HL-60/S4 treated with phorbol 12-myristate 13-acetate at 8.2 ng/mL for 4 days and 3 days (cell line): ENCODE results near the gene MB21D2.
"Not testable (repeated sequence)": the region's sequence is repeated elsewhere in the genome, so short reads cannot be mapped to it uniquely, and the experiment has no call there.

ENCODE experiments used
- in situ Hi-C: fragments of 300-500 bp; cut with MboI; formaldehyde crosslinking; loops from 2 replicates; pipeline ENCODE4 v1.15.0; 2022; ENCODE audit warnings: low sequenced_read_pairs

MB21D2 gene

DNA sequence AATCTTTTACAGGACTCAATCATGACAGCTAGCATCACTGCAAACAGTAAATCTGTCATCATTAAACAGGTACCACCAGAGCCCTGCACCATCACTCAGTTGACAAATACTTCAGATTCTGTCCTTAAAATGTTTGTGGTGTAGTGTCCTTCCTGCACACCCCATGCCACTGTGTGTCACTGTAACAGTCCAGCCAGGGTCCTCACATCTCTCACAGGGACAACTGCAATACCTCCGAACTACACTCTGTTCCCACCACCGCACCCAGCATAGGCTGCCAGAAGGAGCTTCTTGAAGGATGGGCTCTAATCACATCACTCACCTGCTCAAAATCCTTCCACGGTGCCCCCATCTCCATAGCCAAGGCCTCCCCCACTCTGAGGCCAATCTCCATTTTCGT is 100.2 kb downstream of the MB21D2 start:
- in situ Hi-C loops = loop anchor here (25.0 kb wide), 2 partner anchors 220 to 745 kb away; partner anchors contain the start of gene ATP13A4

DNA sequence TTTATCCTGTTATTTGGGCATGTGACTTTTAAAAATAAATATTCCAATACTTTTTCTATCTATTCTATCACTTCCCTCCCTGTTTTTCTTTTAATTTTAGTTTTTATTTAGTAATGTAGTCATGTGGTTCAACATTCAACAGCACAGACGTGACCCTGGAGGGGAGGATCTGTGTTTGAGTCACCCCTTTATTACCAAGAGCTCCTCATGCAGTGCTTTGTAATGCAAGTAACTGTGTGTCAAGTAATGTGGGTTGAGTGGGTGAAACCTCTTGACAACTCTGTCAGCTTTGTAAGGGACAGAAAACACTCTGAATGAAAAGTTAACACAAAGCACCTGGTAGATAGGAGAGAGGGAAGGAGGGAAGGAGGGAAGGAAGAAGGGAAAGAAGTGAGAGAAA is 100.6 kb downstream of the MB21D2 start:
- in situ Hi-C loops = loop anchor here (25.0 kb wide), 2 partner anchors 220 to 745 kb away; partner anchors contain the start of gene ATP13A4

DNA sequence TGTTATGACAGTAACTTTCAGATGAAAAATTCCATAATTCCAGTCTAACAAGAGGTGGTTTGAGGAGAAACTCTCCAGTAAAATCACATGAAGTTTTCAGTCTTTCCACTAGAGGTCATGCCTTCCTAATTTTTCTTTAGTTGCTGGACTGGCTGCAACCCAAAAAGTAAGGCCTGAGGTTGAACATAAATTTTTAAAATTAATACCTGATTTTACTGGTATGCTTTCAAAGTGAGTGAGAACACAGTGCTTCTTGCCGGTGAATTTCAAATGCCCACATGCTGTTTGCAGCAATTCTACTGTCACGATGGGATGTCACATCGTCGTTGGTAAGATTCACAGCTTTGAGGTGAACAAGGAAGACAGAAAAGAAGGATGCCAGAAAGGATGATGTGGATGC is 101.3 kb downstream of the MB21D2 start:
- in situ Hi-C loops = loop anchor here (25.0 kb wide), 2 partner anchors 221 to 746 kb away; partner anchors contain the start of gene ATP13A4

DNA sequence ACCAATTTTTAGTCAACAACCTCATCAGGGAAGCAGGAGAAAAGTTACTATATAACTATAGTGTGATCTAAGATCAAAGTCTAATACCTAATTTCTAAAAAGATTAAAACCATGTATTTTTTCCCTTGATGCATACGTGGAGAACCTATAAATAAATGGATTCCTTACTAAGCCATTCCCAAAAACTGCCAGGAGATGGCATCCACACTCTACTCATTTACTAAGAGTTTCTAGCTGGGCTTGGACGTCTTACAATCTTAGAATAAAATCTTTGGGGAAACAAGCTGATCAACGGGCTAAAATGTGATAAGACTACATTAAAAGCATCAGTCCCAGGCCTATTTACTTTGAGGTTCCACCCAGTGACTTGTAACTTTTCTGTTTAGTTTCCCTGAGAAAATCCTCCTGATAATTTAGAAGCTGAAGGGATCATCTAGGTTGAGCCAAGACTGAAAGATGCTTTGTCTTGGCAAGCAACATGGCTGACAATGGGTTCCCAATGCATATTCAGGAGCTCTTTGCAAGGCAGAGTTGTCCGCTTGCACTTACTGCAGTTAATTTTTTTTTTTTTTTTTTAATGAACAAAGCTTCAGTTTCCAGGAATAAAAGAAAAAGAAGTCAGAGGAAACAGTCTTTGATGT is 104.8 kb downstream of the MB21D2 start:
- in situ Hi-C loops = loop anchor here (25.0 kb wide), 2 partner anchors 224 to 749 kb away; partner anchors contain the start of gene ATP13A4

DNA sequence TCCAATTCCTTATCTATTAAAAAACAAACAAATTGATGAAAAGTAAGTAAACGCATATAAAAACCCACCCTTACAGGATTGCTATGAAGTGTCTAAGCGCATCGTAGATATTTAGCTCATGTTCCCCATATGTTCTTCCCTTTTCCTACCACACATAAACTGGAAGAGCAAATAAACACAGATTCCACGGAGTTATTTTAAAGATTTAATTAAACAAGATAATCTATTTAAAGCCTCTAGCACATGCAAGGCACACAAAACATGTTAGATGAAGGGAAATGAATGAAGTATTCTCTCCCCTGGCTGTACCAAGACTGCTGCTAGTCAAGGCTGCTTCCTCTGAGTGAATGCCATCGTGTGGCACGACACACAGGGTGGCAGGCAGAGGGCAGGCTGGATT is 111.9 kb downstream of the MB21D2 start:
- in situ Hi-C loops = loop anchor here (25.0 kb wide), 2 partner anchors 232 to 757 kb away; partner anchors contain the start of gene ATP13A4

DNA sequence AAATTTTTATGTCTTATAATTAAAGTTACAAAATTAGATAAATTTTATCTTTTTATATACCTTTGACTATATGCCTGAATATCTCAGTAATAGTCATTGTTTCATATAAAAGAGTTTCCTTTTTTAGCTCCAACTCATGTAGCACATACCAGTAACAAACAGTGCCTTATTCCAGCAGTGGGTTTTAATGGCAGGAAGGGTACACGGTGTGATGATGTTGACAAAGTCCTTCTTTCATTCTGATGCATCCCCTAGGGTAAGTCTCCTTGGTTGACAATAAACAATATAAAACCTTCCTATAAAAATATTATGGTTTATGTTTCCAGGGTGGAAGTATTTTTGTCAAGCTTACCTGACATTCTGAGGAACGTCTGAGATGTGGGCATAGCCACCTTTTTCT is 113.2 kb downstream of the MB21D2 start:
- in situ Hi-C loops = loop anchor here (25.0 kb wide), 2 partner anchors 233 to 758 kb away; partner anchors contain the start of gene ATP13A4

DNA sequence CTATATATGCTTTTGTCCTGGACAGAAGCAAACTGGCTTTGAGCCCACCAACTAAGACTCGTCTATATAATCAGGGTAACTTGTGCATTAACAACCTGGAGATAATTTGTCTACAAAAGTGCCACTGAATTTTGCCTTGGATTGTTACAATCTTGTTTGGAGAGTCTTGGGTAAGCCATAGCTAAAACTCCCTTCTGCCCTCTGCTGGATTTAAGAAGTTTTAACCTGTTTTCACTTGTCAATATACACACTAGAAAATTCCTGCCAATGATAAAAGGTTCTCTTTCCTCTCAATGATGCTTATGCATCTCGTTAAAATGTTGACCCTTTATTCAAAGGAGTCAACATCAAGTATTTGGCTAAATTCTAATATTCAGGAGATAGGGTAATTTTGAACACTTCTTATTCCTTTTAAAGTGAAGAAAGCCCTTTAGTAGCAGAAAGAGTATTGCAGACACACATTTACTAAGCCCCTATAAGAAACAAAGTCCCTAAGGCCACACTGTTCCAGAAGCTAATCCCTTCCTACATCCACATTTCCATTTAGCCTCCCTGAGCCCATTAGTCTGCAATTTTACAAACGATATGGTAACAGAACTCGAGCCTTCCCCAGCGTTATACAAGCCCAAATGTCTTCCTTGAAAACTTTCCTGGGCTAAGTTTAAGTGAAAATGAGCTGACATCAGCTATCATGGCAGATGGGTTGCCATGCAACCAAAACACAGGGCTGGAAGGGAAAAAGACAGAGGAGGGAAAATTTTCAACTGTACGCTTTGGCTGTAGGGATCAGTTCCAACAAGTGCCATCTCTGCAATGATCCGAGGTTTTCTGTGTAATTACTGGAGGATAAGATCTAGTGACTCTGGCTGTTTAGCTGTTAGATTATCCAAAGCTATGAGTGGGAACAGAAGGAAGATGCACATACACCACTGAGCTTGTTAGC is 114.4 kb downstream of the MB21D2 start:
- in situ Hi-C loops = loop anchor here (25.0 kb wide), 2 partner anchors 234 to 759 kb away; partner anchors contain the start of gene ATP13A4

DNA sequence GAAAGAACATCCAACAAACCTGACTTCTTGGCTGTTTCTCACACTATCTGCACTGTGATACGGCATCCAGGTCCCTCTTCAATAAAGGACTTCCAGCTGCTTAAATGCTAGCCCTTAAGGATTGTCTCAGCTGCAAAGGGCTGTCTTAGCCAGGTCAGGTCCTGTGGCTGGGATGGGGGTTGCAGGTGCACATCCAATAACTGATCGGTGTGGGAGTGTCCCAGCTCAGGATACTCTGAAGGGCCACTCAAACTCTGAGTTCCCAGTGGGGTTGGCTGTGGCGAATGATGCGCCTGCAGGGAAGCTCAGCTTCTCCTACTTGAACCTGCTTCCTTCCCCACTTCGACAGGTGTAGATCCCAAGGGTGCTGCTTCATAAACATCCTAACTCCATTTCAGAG is 115.7 kb downstream of the MB21D2 start:
- in situ Hi-C loops = loop anchor here (25.0 kb wide), 2 partner anchors 235 to 760 kb away; partner anchors contain the start of gene ATP13A4

DNA sequence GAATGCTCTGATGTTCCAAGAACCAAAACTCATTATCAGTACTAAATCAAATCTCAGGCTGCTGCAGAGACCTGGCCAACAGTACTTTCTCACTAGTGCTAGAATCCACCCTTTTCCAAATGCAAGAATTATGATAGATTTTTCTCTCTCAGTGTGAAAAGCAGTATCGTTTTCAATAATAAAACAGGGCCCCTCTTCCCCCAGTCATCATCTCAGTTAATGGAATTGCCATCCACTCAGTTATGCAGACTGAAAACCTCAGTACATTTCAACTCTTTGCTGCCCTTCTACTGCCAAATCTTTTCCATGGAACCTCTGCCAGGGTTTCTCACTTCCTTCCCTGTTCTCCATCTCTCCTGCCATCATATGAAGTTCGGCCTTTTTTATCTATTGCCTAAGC is 117.9 kb downstream of the MB21D2 start:
- in situ Hi-C loops = loop anchor here (25.0 kb wide), 2 partner anchors 238 to 763 kb away; partner anchors contain the start of gene ATP13A4

DNA sequence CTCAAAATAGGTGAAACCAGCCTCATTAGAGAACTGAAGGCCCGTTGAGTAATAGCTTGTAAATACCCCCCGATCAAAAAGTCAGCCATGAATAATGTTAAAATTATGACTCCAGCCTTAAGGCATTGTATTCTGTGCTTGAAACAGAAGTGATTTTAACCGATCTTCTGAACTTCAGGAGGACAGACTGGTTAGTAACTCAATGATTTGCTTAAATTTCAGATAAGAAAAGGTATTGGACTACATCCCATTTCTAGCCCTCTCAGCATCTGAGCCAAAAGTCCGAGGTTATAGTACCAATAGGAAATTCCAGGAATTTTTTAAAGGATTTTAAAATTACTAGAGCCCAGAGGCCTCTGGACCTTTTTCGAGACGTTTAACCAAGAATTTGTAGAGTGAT is 122.6 kb downstream of the MB21D2 start:
- in situ Hi-C loops = no loop called here

DNA sequence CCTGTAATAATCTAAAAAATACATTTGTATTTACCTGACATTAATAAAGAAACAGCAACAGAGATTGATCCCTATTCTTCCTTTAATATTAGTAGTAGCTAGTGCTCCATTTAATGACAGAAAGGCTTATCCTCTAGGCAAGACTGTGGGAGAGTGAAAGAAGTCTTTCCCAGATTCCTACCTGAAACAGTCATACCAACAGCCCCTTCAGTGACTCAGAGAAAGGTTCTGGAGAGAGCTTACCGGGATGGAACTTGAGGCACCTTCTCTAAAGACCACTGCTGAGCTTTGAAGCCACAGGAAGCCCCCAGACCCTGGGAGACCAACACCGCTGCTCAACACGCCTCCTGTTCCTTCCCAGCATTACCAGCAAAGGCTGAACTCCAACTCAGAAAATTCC is 123.4 kb downstream of the MB21D2 start:
- in situ Hi-C loops = no loop called here

DNA sequence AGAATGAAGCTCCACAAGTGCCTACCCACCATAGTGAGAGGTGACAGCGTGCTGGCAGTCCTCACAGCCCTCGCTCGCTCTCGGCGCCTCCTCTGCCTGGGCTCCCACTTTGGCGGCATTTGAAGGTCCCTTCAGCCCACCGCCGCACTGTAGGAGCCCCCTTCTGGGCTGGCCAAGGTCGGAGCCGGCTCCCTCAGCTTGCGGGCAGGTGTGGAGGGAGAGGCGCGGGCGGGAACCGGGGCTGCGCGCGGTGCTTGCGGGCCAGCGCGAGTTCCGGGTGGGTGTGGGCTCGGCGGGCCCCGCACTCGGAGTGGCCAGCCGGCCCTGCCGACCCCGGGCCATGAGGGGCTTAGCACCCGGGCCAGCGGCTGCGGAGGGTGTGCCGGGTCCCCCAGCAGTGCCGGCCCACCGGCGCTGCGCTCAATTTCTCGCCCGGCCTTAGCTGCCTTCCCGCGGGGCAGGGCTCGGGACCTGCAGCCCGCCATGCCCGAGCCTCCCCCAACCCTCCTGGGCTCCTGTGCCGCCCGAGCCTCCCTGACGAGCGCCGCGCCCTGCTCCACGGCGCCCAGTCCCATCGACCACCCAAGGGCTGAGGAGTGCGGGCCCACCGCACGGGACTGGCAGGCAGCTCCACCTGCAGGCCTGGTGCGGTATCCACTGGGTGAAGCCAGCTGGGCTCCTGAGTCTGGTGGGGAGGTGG is 128.7 kb downstream of the MB21D2 start:
- in situ Hi-C loops = not testable (repeated sequence)

DNA sequence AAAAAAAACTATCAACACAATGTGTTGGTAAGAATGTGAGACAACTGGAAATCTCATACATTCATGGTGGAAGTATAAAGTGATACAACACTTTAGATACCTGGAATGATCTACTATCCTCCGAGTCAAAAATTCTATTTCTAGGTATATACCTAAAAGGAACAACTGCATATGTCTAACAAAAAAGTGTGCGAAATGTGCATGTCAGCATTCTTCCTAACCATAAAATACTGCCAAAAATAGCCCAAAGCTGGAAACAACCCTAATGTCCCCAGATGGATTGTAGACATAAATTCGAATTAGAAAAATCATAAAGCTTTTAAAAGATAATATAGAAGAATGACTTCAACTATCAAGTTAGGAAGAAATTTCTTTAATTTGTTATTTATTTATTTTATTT is 139.1 kb downstream of the MB21D2 start:
- in situ Hi-C loops = no loop called here

DNA sequence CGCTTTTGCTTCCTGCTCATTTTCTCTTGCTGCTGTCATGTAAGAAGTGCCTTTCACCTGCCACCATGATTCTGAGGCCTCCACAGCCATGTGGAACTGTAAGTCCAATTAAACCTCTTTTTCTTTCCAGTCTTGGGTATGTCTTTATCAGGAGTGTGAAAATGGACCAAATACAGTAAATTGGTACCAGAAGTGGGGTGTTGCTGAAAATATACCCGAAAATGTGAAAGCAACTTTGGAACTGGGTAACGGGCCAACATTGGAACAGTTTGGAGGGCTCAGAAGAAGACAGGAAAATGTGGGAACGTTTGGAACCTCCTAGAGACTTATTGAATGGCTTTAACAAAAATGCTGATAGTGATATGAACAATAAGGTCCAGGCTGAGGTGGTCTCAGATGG is 143.3 kb downstream of the MB21D2 start:
- in situ Hi-C loops = not testable (repeated sequence)

DNA sequence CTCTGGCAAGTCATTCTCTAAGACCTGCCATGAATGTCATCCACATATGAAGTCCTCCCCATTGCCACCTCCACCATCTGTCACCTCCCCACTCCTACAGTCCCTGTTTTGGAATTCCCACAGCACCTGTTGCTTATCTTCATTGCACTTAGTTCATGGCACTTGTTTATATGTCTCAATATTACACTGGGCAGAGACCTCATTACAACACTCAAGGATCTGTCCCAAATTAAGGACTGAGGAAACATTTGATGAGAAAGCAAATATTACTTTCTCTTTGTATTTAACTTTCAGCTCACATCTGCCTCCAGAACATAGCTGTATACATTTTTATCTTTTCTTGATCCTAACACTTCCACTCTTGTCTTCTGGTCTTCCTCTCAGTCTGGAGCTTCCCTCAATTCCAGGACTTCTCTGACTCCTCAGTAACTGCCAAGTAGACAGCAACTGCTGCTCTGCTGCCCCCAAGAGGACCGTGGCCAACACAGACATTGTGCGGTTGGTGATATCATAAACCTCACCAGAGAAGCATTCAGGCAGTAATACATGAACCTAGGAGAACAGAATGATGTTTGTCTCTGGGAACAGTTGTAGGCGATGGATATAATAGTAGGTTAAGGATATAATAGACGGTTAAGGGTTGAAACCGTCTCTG is 145.3 kb downstream of the MB21D2 start:
- in situ Hi-C loops = no loop called here

DNA sequence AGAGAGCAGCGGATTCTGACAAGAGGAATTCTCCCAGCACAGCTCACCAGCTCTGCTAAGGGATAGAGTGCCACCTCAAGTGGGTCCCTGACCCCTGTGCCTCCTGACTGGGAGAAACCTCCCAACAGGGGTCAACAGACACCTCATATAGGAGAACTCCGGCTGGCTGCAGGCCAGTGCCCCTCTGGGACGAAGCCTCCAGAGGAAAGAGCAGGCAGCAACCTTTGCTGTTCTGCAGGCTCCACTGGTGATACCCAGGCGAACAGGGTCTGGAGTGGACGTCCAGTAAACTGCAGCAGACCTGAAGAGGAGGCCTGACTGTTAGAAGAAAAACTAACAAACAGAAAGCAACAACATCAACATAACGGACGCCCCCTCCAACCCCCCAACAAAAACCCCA is 159.0 kb downstream of the MB21D2 start:
- in situ Hi-C loops = no loop called here

DNA sequence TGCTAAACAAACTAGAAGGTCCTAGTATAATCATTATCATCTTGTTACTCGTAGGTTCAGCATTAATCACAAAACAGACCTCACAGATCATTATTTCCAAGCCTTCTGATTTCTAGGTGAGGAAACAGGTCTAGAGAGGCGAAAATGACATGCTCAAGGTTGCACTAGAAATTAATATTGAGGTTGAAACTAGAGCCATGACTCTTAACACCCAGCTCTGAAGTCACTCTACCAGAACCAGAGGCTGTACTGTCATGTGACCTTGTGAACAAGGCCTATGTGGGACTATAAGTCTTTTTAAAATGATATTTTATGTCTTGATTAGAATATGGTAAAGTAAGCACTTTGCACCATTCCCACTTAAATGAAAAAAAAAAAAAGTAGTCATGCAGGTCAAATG is 166.5 kb downstream of the MB21D2 start:
- in situ Hi-C loops = no loop called here

DNA sequence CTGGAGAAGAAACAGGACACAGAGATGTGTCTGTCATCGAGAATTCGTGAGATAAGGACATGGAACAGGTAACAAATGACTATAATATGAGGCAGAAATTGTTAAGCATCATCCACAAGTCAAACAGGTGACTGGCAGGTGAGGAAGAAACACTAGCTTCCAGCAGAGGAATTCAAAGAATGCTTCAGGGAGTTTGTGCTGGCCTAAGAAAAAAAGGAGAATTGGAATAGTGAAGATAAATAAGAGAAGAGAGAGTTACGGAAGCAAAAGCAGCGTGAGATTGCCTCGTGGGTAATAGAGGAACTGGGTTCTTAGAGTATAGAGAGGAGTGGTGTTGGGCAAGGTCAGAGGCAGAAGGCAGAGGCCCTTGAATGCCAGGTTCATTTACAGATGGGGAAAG is 167.5 kb downstream of the MB21D2 start:
- in situ Hi-C loops = no loop called here

DNA sequence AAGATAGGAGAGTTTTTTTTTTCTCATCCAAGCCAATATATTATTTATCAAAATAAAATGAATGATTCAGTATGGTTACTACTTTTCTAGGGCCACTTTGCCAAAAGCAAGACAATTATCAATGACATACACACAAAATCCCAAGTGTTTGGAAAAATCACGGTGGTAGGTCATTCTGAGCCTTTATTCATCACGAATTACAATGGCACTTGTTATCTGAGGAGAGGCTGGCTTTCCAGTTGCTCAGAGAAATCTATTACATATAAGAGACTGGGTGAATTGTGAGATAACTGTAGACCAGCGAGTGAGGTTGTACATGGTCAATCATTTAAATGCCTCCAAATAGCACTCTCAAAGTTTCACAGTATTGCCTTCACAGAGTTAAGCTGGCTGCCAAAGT is 169.9 kb downstream of the MB21D2 start:
- in situ Hi-C loops = no loop called here

DNA sequence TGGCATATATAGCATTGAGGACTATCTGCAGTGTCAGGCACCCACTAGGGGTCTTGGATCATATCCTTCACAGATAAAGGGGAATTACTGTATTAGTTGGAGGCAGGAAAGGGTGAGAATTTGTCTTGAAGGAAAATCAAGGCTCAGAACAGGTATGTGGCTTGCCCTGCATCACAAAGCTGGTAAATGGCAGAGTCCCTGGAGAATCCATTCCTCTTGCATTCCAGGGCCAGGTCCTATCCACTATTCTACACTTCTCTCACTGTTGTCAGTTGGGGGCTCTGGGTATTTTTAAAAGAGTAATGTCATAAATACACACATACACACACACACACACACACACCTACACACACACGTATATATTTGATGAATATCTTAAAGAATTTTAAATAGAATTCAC is 170.5 kb downstream of the MB21D2 start:
- in situ Hi-C loops = no loop called here
